CD14-positive monocyte (primary cell): ENCODE measurements around the gene RNF123. TPM values are rescaled to one million over a fixed set of nuclear protein-coding genes. Genes with fewer than 3 reads are reported as not detected.

Source experiments
- DNase-seq, 3 donors: peaks; one replicate each; pipeline ENCODE4 v3.0.0-alpha.2; 2011 to 2022
- H2AFZ ChIP-seq: 2 replicates; pipeline ENCODE4 v1.6.0; 2012; ENCODE audit warnings: mild to moderate bottlenecking, low read depth, low read length, inconsistent platforms; ENCODE audit not compliant: insufficient read depth, poor library complexity, severe bottlenecking
- H3K27ac ChIP-seq, 2 donors: 1 replicate in 1 of 2; 2 replicates in 1 of 2; pipeline ENCODE4 v1.5.1; 2012 to 2013; ENCODE audit warnings: low read length in 2 of 2, control low read depth in 1 of 2, inconsistent platforms in 1 of 2, low read depth in 1 of 2, mild to moderate bottlenecking in 1 of 2
- H3K27me3 ChIP-seq, 2 donors: one replicate each; pipeline versions ENCODE4 v1.6.0 to v1.6.1; 2011 to 2013; ENCODE audit warnings: low read length in 2 of 2; ENCODE audit not compliant: control insufficient read depth in 2 of 2, insufficient read depth in 2 of 2
- H3K36me3 ChIP-seq, 2 donors: replicated peaks in 1 of 2; 1 replicate in 1 of 2; 2 replicates in 1 of 2; pipeline versions ENCODE4 v1.5.1 to v1.6.1; 2012 to 2013; ENCODE audit warnings: low read length in 2 of 2, control low read depth in 1 of 2, inconsistent platforms in 1 of 2, mild to moderate bottlenecking in 1 of 2; ENCODE audit not compliant: insufficient read depth in 2 of 2, control insufficient read depth in 1 of 2
- H3K4me1 ChIP-seq, 2 donors: 1 replicate in 1 of 2; 2 replicates in 1 of 2; pipeline versions ENCODE4 v1.5.1 to v1.6.1; 2012 to 2013; ENCODE audit warnings: low read length in 2 of 2, control low read depth in 1 of 2, inconsistent platforms in 1 of 2, mild to moderate bottlenecking in 1 of 2, moderate library complexity in 1 of 2; ENCODE audit not compliant: insufficient read depth in 2 of 2, control insufficient read depth in 1 of 2
- H3K4me2 ChIP-seq: replicated peaks from 2 replicates; pipeline ENCODE3; 2012; ENCODE audit warnings: low read length, moderate library complexity, mild to moderate bottlenecking; ENCODE audit not compliant: poor library complexity, severe bottlenecking; ENCODE audit errors: extremely low read depth
- H3K4me3 ChIP-seq, 3 experiments: fragments of 200-600 bp in 1 of 3; sonication (generic) in 1 of 3; replicated peaks in 1 of 3; 1 replicate in 2 of 3; 2 replicates in 1 of 3; pipeline ENCODE4 v1.5.1; 2011 to 2013; ENCODE audit warnings: low read length in 3 of 3, mild to moderate bottlenecking in 3 of 3, control low read depth in 2 of 3, low read depth in 2 of 3, inconsistent platforms in 1 of 3, moderate library complexity in 1 of 3
- H3K79me2 ChIP-seq: 2 replicates; pipeline ENCODE4 v1.6.0; 2012; ENCODE audit warnings: mild to moderate bottlenecking, control low read depth, inconsistent platforms, low read length, moderate library complexity; ENCODE audit not compliant: insufficient read depth
- H3K9ac ChIP-seq: 2 replicates; pipeline ENCODE4 v1.6.0; 2017; ENCODE audit warnings: low read length, mild to moderate bottlenecking; ENCODE audit not compliant: insufficient read depth, poor library complexity, severe bottlenecking
- H3K9me3 ChIP-seq, 2 donors: replicated peaks in 1 of 2; 1 replicate in 1 of 2; 2 replicates in 1 of 2; pipeline versions ENCODE4 v1.5.1 to v1.6.1; 2012 to 2013; ENCODE audit warnings: low read length in 2 of 2, control low read depth in 1 of 2; ENCODE audit not compliant: control insufficient read depth in 1 of 2, insufficient read depth in 1 of 2
- H4K20me1 ChIP-seq: 2 replicates; pipeline ENCODE4 v1.6.0; 2012; ENCODE audit warnings: mild to moderate bottlenecking, low read length, control low read depth, moderate library complexity; ENCODE audit not compliant: insufficient read depth
- H3K27ac Mint-ChIP-seq, 7 donors: one replicate each; pipeline ENCODE4 v1.8.0; 2020; ENCODE audit warnings: mild to moderate bottlenecking in 7 of 7, mixed read lengths in 7 of 7, moderate library complexity in 6 of 7, inconsistent platforms in 2 of 7
- H3K27me3 Mint-ChIP-seq, 3 donors: one replicate each; pipeline ENCODE4 v1.8.0; 2021 to 2022; ENCODE audit warnings: low read depth in 3 of 3, mild to moderate bottlenecking in 3 of 3, mixed read lengths in 3 of 3, moderate library complexity in 3 of 3, inconsistent platforms in 1 of 3
- H3K36me3 Mint-ChIP-seq, 2 donors: one replicate each; pipeline ENCODE4 v1.8.0; 2020; ENCODE audit warnings: mixed read lengths in 2 of 2, inconsistent platforms in 1 of 2, mild to moderate bottlenecking in 1 of 2
- H3K4me1 Mint-ChIP-seq: one replicate; pipeline ENCODE4 v1.8.0; 2020; ENCODE audit warnings: mild to moderate bottlenecking, mixed read lengths
- H3K4me3 Mint-ChIP-seq, 2 donors: one replicate each; pipeline ENCODE4 v1.8.0; 2020; ENCODE audit warnings: mild to moderate bottlenecking in 2 of 2, mixed read lengths in 2 of 2, moderate library complexity in 1 of 2
- H3K9me3 Mint-ChIP-seq, 7 donors: one replicate each; pipeline ENCODE4 v1.8.0; 2020 to 2022; ENCODE audit warnings: mixed read lengths in 7 of 7, mild to moderate bottlenecking in 6 of 7, moderate library complexity in 6 of 7, inconsistent platforms in 2 of 7
- WGBS: methylation state at CpG from one replicate; pipeline ENCODE4 v1.1.5; 2013; ENCODE audit warnings: missing lambda C conversion rate; ENCODE audit not compliant: insufficient coverage; 5-methylcytosine and 5-hydroxymethylcytosine counted together
- intact Hi-C, 2 donors: fragments of 100-400 bp; cut with micrococcal nuclease; formaldehyde crosslinking; loops; one replicate each; pipeline versions ENCODE4 v1.15.0 to v1.15.1; 2023
- polyA plus RNA-seq, 3 donors: library from polyadenylated mRNA; depleted of rRNA in 1 of 3; unstranded in 2 of 3; stranded (reverse) in 1 of 3; fragments of 300-500 nt in 2 of 3; fragments of >200 nt in 1 of 3; fragmentation: Illumina TruSeq in 2 of 3; gene quantifications; 1 replicate in 2 of 3; 2 replicates in 1 of 3; pipeline ENCODE4 v1.2.3, GENCODE V29; 2012 to 2021
- TF ChIP-seq, protein P1 (sequence below): fragments of 200-600 bp; IDR thresholded peaks from one replicate; pipeline ENCODE4 v1.8.0; 2022; ENCODE audit warnings: antibody characterized with exemption, mild to moderate bottlenecking

RNF123 gene
- polyA plus RNA-seq, 3 donors: 11.1 to 46.2 (median 15.7) TPM

GRCh38 chr3:49662021-49662420 lies 27.3 kb upstream of the RNF123 start:
- H3K27me3 ChIP-seq: no peaks in the 10 kb centered on the region
- H3K4me1 ChIP-seq: peaks cover 0 to 8% of the 10 kb centered on the region in 2 donors
- H3K4me3 Mint-ChIP-seq: no peak overlapping the region
- no peak overlapping the region for H3K9ac ChIP-seq
- no peaks in the 10 kb centered on the region for H3K9me3 ChIP-seq
- H3K4me3 ChIP-seq: no peak overlapping the region
- H3K36me3 Mint-ChIP-seq: no peaks in the 10 kb centered on the region
- H4K20me1 ChIP-seq: no peaks in the 10 kb centered on the region
- no peak overlapping the region for H2AFZ ChIP-seq
- TF ChIP-seq, protein P1, sequence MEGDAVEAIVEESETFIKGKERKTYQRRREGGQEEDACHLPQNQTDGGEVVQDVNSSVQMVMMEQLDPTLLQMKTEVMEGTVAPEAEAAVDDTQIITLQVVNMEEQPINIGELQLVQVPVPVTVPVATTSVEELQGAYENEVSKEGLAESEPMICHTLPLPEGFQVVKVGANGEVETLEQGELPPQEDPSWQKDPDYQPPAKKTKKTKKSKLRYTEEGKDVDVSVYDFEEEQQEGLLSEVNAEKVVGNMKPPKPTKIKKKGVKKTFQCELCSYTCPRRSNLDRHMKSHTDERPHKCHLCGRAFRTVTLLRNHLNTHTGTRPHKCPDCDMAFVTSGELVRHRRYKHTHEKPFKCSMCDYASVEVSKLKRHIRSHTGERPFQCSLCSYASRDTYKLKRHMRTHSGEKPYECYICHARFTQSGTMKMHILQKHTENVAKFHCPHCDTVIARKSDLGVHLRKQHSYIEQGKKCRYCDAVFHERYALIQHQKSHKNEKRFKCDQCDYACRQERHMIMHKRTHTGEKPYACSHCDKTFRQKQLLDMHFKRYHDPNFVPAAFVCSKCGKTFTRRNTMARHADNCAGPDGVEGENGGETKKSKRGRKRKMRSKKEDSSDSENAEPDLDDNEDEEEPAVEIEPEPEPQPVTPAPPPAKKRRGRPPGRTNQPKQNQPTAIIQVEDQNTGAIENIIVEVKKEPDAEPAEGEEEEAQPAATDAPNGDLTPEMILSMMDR: no peak
- H3K9me3 Mint-ChIP-seq: no peaks in the 10 kb centered on the region
- H3K4me2 ChIP-seq: no peak overlapping the region
- no peak overlapping the region for H3K27ac Mint-ChIP-seq
- H3K36me3 ChIP-seq: no peaks in the 10 kb centered on the region
- H3K4me1 Mint-ChIP-seq: peaks cover 11% of the 10 kb centered on the region
- no peaks in the 10 kb centered on the region for H3K79me2 ChIP-seq
- no peak overlapping the region for H3K27ac ChIP-seq
- intact Hi-C loops: no loop called here
- H3K27me3 Mint-ChIP-seq: peaks cover 4 to 5% (median 4%) of the 10 kb centered on the region in 3 donors
- no peak for DNase-seq
- WGBS: 91% methylated on average over 17 of the region's 22 CpGs

- no peak for DNase-seq
- Histone ChIP-seq H3K79me2 (no peaks in the 10 kb centered on the region), H3K4me1 (peaks cover 0 to 8% of the 10 kb centered on the region in 2 donors), H3K36me3 (no peaks in the 10 kb centered on the region), H2AFZ (no peak overlapping the region), H3K4me3 (no peak overlapping the region), H3K27me3 (no peaks in the 10 kb centered on the region), H3K9me3 (no peaks in the 10 kb centered on the region), H3K9ac (no peak overlapping the region), H3K4me2 (no peak overlapping the region), H4K20me1 (no peaks in the 10 kb centered on the region), H3K27ac (no peak overlapping the region)
- TF ChIP-seq, protein P1: no peak
- 97% methylated on average over 34 of the region's 34 CpGs for WGBS
- no peaks in the 10 kb centered on the region for H3K36me3 Mint-ChIP-seq
- peaks cover 11% of the 10 kb centered on the region for H3K4me1 Mint-ChIP-seq
- intact Hi-C loops: no loop called here
- no peak overlapping the region for H3K27ac Mint-ChIP-seq
- H3K27me3 Mint-ChIP-seq: peaks cover 4 to 8% (median 6%) of the 10 kb centered on the region in 3 donors
- H3K4me3 Mint-ChIP-seq: no peak overlapping the region
- no peaks in the 10 kb centered on the region for H3K9me3 Mint-ChIP-seq
Measured at GRCh38 chr3:49662720-49663413, 26.5 kb upstream of the RNF123 start.
